HG03175 (cell line): ENCODE data around the gene EXO5.
"Not testable (repeated sequence)": the region's sequence is repeated elsewhere in the genome, so short reads cannot be mapped to it uniquely, and the experiment has no call there.

Experiments used
- ATAC-seq: cut with Tn5 transposase; IDR thresholded peaks from one replicate; pipeline ENCODE4 v1.9.1; 2021; ENCODE audit warnings: mild to moderate bottlenecking, moderate library complexity; ENCODE audit not compliant: unreplicated experiment

The EXO5 gene

GRCh38 chr1:40508375-40509341, at the start of gene EXO5:
Gene EXO5 (plus strand): TSS chr1:40508767. CDS start chr1:40514545, 5,778 bp downstream.
- peak; percentile 87 for ATAC-seq

- ATAC-seq = no peak
Observed at GRCh38 chr1:40462956-40463590, 45.5 kb upstream of the EXO5 start.

- ATAC-seq = no peak
Observed at GRCh38 chr1:40469327-40469726, 39.2 kb upstream of the EXO5 start.

GRCh38 chr1:40475268-40475667, 33.3 kb upstream of the EXO5 start:
- ATAC-seq = no peak

- ATAC-seq = peak; percentile 89
Observed at GRCh38 chr1:40476924-40477677, 31.5 kb upstream of the EXO5 start, which contains the start of gene ZFP69. Gene ZFP69 (plus strand): TSS chr1:40477290. CDS start chr1:40479362, 2,072 bp downstream.

- peak; percentile 25 for ATAC-seq
Observed at GRCh38 chr1:40477678-40478053, 30.9 kb upstream of the EXO5 start.

- no peak for ATAC-seq
Observed at GRCh38 chr1:40478276-40478675, 30.3 kb upstream of the EXO5 start.

GRCh38 chr1:40479156-40479555, 29.4 kb upstream of the EXO5 start:
- ATAC-seq = no peak

GRCh38 chr1:40495315-40495903, 13.2 kb upstream of the EXO5 start:
- ATAC-seq = no peak

GRCh38 chr1:40502651-40503050, 5.9 kb upstream of the EXO5 start:
- not testable (repeated sequence) for ATAC-seq

GRCh38 chr1:40507973-40508372, 594 bp upstream of the EXO5 start:
- ATAC-seq = no peak

- no peak for ATAC-seq
Observed at GRCh38 chr1:40519517-40519916, 10.9 kb downstream of the EXO5 start.

GRCh38 chr1:40530735-40531380, 22.3 kb downstream of the EXO5 start:
- ATAC-seq = peak; percentile 7

GRCh38 chr1:40531381-40532061, 23.0 kb downstream of the EXO5 start, which contains the start of gene ZNF684:
Gene ZNF684 (plus strand): TSS chr1:40531637. CDS start chr1:40533167, 1,530 bp downstream.
- peak; percentile 92 for ATAC-seq

GRCh38 chr1:40532062-40532389, 23.5 kb downstream of the EXO5 start:
- ATAC-seq = no peak

GRCh38 chr1:40532844-40533424, 24.4 kb downstream of the EXO5 start:
- no peak for ATAC-seq

- ATAC-seq = no peak
Observed at GRCh38 chr1:40534589-40534988, 26.0 kb downstream of the EXO5 start.

GRCh38 chr1:40535732-40536131, 27.2 kb downstream of the EXO5 start:
- ATAC-seq = no peak

GRCh38 chr1:40539338-40539737, 30.8 kb downstream of the EXO5 start:
- no peak for ATAC-seq
